Body of pancreas (tissue), 4 donors: ENCODE results near the gene NKTR. TPM values are rescaled to one million over a fixed set of nuclear protein-coding genes. Genes with fewer than 3 reads are reported as not detected.
A peak's percentile ranks its signal among the peaks of the same experiment; 100 is the strongest.

ENCODE experiments used
- ATAC-seq: fragments of 150-250 bp; one replicate; pipeline ENCODE4 v1.9.1; 2016
- DNase-seq, 4 donors: peaks; one replicate each; pipeline ENCODE4 v3.0.0-alpha.2; 2019
- H3K27ac ChIP-seq, 4 donors: fragments of 200-600 bp; sonication (generic); 1 replicate in 3 of 4; 2 replicates in 1 of 4; pipeline versions ENCODE4 v1.5.1 to v1.6.1; 2016 to 2019; ENCODE audit warnings: mild to moderate bottlenecking in 1 of 4, mixed read lengths in 1 of 4, moderate library complexity in 1 of 4
- H3K27me3 ChIP-seq, 2 donors: fragments of 200-600 bp; sonication (generic); one replicate each; pipeline ENCODE4 v1.6.0; 2016; ENCODE audit warnings: mild to moderate bottlenecking in 1 of 2
- H3K36me3 ChIP-seq, 2 donors: fragments of 200-600 bp; sonication (generic); replicated peaks in 1 of 2; 2 replicates each; pipeline ENCODE4 v1.5.1; 2016; ENCODE audit warnings: low read depth in 2 of 2; ENCODE audit not compliant: insufficient read depth in 1 of 2
- H3K4me1 ChIP-seq: fragments of 200-600 bp; sonication (generic); one replicate; pipeline ENCODE4 v1.6.0; 2016
- H3K4me3 ChIP-seq, 2 donors: fragments of 200-600 bp; sonication (generic); 1 replicate in 1 of 2; 2 replicates in 1 of 2; pipeline ENCODE4 v1.5.1; 2016 to 2019
- H3K9me3 ChIP-seq, 3 donors: fragments of 200-600 bp; sonication (generic); 1 replicate in 2 of 3; 2 replicates in 1 of 3; pipeline ENCODE4 v1.5.1; 2016
- CTCF ChIP-seq, 7 experiments: fragments of 450-650 bp in 4 of 7; fragments of 200-600 bp in 3 of 7; sonication (generic) in 3 of 7; IDR thresholded peaks; one replicate each; pipeline ENCODE4 v1.5.1; 2016 to 2019; ENCODE audit warnings: antibody characterized with exemption in 7 of 7
- POLR2A ChIP-seq, 3 donors: fragments of 450-650 bp; IDR thresholded peaks; one replicate each; pipeline ENCODE4 v1.6.1; 2016; ENCODE audit warnings: antibody characterized with exemption in 3 of 3, mild to moderate bottlenecking in 2 of 3
- WGBS, 2 donors: methylation state at CpG; one replicate each; pipeline ENCODE4 v1.1.5; 2017; 5-methylcytosine and 5-hydroxymethylcytosine counted together
- intact Hi-C: fragments of 100-400 bp; cut with DNase I; formaldehyde crosslinking; loops from one replicate; pipeline ENCODE4 v1.15.1; 2023
- total RNA-seq, 2 donors: library from RNA; depleted of rRNA; stranded (reverse); fragments of >200 nt; gene quantifications; one replicate each; pipeline ENCODE4 v1.1.0, GENCODE V29; 2016

NKTR gene
- total RNA-seq, 2 donors from 2014 or later: 115 to 128 TPM

GRCh38 chr3:42659451-42660130 is 59.1 kb downstream of the NKTR start:
- peaks cover 0 to 3% of the 10 kb centered on the region in 2 donors for H3K36me3 ChIP-seq
- H3K4me3 ChIP-seq: no peak overlapping the region
- no peak for TF ChIP-seq POLR2A (IDR thresholded peaks at IDR 0.05)
- no peak for TF ChIP-seq CTCF (IDR thresholded peaks at IDR 0.05)
- peaks cover 18% of the 10 kb centered on the region for H3K4me1 ChIP-seq
- H3K27ac ChIP-seq: no peak overlapping the region
- no peaks in the 10 kb centered on the region for H3K27me3 ChIP-seq
- DNase-seq (no peak), ATAC-seq (no peak)
- intact Hi-C loops: loop anchor here (5.0 kb wide), 1 partner anchor 78 kb away; no protein-coding TSS in a partner anchor
- WGBS, 2 donors: 76 to 79% methylated on average over 24 to 25 of the region's 25 CpGs
- no peaks in the 10 kb centered on the region for H3K9me3 ChIP-seq

GRCh38 chr3:42660131-42660715 is 59.7 kb downstream of the NKTR start:
- TF ChIP-seq POLR2A (IDR thresholded peaks at IDR 0.05) (no peak), CTCF (IDR thresholded peaks at IDR 0.05) (no peak)
- 52 to 60% methylated on average over 5 to 6 of the region's 6 CpGs for whole genome bisulfite sequencing, 2 donors
- Histone ChIP-seq H3K4me3 (no peak overlapping the region), H3K9me3 (no peaks in the 10 kb centered on the region), H3K27ac (no peak overlapping the region), H3K36me3 (peaks cover 0 to 3% of the 10 kb centered on the region in 2 donors), H3K4me1 (peaks cover 12% of the 10 kb centered on the region), H3K27me3 (no peaks in the 10 kb centered on the region)
- peak in 1 of 4 donors; percentile 50 for DNase-seq
- intact Hi-C loops: loop anchor here (5.0 kb wide), 1 partner anchor 77 kb away; no protein-coding TSS in a partner anchor
- ATAC-seq: no peak

GRCh38 chr3:42660898-42661297 is 60.4 kb downstream of the NKTR start:
- WGBS, 2 donors: 74 to 83% methylated on average over 4 of the region's 4 CpGs
- intact Hi-C loops: loop anchor here (5.0 kb wide), 1 partner anchor 76 kb away; no protein-coding TSS in a partner anchor
- ATAC-seq (no peak), DNase-seq (no peak)
- no peak for TF ChIP-seq POLR2A (IDR thresholded peaks at IDR 0.05)
- TF ChIP-seq CTCF (IDR thresholded peaks at IDR 0.05): no peak
- Histone ChIP-seq H3K9me3 (no peaks in the 10 kb centered on the region), H3K4me1 (peaks cover 5% of the 10 kb centered on the region), H3K4me3 (no peak overlapping the region), H3K27ac (no peak overlapping the region), H3K36me3 (peaks cover 0 to 3% of the 10 kb centered on the region in 2 donors), H3K27me3 (no peaks in the 10 kb centered on the region)

GRCh38 chr3:42661593-42662022 is 61.1 kb downstream of the NKTR start:
- ATAC-seq (no peak), DNase-seq (no peak)
- Histone ChIP-seq H3K4me1 (no peaks in the 10 kb centered on the region), H3K4me3 (no peak overlapping the region), H3K27ac (no peak overlapping the region), H3K27me3 (no peaks in the 10 kb centered on the region), H3K36me3 (peaks cover 0 to 3% of the 10 kb centered on the region in 2 donors), H3K9me3 (no peaks in the 10 kb centered on the region)
- TF ChIP-seq POLR2A (IDR thresholded peaks at IDR 0.05) (no peak), CTCF (IDR thresholded peaks at IDR 0.05) (no peak)
- WGBS, 2 donors: 85 to 92% methylated on average over 5 of the region's 5 CpGs
- intact Hi-C loops: loop anchor here (5.0 kb wide), 1 partner anchor 76 kb away; no protein-coding TSS in a partner anchor
